ENCODE results near the gene ZNF296.

The ZNF296 gene

GRCh38 chr19:45102481-45102880 is 26.2 kb upstream of the ZNF296 start:
- DNase-seq = no peak

GRCh38 chr19:45101806-45102205 is 25.5 kb upstream of the ZNF296 start:
- DNase-seq = no peak

- DNase-seq = no peak
Measured at GRCh38 chr19:45100846-45101252, 24.6 kb upstream of the ZNF296 start.

- DNase-seq = no peak
Measured at GRCh38 chr19:45100201-45100600, 23.9 kb upstream of the ZNF296 start.

DNA sequence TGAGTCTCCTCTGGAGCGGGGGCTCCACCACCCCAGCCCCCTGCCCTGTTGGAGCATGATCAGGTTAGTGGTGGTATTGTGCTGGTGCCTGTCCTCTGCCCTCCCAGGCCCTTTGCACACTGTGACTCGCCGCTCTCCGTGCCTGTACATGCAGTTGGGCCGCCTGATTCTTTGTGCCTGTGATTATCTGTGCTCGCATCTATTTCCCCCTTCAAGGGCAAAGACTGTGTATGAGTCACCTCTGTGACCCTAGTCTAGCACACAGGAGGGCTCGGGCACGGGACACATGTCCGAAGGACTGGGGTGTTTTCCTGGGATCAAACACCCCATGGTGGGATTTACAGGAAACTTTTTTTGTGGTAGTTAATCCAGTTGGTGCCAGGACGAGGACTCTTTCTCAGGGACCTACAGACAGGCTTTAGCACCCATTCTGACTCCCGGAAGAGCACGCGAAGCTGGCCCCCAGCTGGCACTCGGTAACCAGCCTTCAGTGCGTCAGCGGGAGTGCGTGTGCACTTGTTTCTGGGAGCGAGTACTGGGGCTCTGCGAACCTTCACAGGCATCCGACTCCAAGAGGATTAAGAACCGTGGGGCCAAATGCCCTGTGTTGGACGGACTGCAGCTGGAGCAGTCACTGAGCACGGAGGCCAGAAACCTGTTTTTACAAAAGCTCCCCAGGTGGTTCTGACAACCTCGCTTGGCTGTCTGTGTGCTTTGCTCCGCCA is 23.4 kb upstream of the ZNF296 start:
- no peak for DNase-seq

GRCh38 chr19:45098521-45099466 is 22.5 kb upstream of the ZNF296 start:
- no peak for DNase-seq

DNA sequence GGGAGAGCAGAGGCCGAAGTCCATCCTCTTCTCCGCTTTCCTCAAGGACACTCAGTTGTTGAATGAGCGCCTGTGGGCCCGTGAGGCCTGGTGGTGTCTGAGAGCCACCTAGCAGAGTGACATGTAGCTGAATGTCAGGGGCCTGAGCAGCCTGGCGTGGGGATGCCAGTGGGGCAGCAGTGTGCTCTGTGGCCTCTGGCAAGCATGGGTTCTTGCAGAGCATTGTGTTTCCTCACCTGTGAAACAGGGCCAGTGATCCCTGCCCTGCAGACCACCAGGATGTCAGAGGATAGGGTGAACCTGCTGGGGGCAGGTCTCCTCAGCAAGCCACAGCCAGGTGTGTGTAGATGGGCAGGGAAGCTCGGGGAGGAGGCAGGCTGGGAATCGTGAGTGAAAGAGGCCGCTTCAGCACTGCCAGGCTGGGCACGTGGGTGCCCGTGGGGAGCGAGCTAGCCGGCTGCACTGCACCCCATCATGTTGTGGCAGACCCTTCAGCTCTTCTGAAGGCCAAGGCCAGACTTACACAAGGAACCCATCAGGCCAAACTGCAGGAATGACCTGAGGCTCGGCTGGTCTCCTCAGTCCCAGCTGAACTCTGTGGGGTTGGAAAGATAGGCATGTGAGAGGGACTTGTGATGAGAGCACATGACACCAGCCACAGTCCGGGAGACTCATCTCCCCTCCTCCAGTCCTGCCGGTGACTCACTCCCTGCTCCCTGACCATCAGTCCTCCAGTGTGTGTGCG is 21.7 kb upstream of the ZNF296 start:
- peak; percentile 80 for DNase-seq

DNA sequence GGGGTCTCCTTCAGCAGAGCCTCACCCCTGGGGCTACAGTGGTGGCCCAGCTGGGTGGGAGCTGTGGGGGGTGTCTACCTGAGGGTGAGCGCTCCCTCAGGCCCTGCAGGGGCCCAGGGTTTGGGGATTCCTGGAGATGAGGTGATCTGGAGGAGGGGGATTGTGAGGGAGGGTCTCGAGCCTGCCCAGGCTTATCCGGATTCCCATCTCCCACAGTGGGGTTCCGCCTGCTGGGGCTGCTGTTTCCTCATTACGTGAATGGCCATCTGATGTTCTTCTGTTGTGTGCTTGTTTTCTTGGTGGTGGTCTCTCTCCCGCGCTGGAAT is 21.1 kb upstream of the ZNF296 start:
- DNase-seq = no peak

DNA sequence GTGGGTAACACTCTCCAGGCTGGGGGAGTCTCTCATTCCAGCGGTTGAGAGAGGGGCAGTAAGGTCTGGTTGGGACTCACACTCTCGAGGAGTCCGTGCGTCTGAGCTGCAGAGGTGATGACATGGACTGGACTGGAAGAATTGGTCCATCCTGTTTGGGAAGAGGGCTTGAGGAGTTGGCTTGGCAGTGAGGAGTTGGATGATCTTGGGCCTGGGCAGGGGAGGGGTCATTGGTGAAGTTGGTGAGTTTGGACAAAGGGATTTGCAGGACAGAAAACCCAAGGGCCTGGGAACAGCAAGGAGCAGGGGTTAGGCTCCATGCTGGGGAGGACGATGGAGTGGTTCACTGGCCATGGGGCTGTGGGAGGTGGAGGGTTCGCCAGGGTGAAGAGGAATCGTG is 20.4 kb upstream of the ZNF296 start:
- no peak for DNase-seq

- DNase-seq = peak; percentile 25
Measured at GRCh38 chr19:45095496-45096413, 19.5 kb upstream of the ZNF296 start.

DNA sequence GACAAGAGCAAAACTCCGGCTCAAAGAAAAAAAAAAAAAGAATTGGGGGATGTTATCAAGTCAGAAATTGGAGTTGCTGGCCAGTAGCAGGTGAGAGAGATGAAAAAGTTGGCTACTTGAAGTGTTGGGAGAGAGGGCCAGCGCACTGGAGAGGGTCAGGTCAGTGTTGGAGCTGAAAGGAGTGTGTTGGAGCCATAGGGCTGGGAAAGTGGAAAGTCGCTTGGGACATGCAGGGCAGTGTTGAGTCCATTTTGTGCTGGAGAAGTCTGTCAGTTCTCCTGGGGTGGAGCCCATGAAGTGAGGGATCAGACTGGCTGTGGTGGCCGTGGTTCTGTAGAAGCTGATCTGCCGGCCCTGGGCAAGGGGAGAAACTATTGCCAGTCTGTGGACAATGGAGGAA is 18.4 kb upstream of the ZNF296 start:
- no peak for DNase-seq

DNA sequence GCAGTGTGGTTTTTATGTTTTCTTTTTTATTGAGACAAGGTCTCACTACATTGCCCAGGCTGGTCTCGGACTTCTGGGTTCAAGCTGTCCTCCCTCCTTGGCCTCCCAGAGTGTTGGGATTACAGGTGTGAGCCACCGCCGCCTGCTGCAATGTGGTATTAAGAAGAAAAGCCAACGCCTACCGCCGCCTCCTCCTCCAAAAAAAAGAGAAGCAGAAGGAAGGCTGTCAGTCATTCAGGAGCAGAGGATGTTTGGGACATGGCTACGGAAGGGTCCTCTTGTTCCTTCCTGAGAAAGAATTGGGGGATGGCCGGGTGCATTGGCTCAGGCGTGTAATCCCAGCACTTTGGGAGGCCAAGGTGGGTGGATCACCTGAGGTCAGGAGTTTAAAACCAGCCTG is 17.9 kb upstream of the ZNF296 start:
- DNase-seq = no peak

DNA sequence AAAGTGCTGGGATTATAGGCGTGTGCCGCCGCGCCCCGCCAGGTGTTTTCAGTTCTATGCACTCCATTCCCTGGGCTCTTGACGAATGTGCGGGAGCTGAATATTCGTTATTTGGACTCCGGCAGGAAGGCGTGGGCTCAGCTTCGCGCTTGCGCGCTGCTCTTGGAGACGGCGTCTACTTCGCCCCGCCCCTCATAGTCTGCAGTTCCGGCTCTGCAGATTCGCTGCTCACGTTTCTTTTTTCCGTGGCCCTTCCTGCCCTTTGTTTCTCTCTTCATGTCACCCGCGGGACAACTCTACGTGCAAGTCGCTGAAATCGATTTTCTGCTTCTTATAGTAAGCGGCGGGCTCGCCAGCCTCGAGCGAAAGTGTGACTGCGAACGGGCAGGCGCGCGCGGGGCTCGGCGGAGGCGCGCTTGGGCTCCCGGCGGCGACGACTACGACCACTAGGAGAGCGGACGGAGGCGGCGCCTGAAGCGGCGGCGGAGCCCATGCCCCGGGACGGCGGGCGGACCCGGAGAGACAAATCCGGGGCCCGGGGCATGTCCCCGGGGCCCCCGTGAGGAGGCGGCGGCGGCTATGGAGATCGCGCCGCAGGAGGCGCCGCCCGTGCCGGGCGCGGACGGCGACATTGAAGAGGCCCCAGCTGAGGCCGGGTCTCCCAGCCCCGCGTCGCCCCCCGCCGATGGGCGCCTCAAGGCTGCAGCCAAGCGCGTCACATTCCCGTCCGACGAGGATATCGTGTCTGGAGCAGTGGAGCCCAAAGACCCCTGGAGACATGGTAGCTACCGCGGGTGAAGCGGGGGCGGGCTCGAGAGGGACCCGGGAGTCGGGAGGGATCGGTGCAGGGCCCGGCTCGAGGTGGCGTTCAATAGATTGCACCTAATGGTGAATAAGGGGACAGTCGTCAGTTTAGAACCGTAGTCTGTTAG is 16.7 kb upstream of the ZNF296 start, which contains the start of gene PPP1R37:
TSS of gene PPP1R37 (plus strand) at position 433 of the 932 bp plus-strand sequence. CDS start at position 580, 147 bp downstream.
- DNase-seq = peak; percentile 96

- DNase-seq = peak; percentile 99
Measured at GRCh38 chr19:45091031-45091923, 15.0 kb upstream of the ZNF296 start.

DNA sequence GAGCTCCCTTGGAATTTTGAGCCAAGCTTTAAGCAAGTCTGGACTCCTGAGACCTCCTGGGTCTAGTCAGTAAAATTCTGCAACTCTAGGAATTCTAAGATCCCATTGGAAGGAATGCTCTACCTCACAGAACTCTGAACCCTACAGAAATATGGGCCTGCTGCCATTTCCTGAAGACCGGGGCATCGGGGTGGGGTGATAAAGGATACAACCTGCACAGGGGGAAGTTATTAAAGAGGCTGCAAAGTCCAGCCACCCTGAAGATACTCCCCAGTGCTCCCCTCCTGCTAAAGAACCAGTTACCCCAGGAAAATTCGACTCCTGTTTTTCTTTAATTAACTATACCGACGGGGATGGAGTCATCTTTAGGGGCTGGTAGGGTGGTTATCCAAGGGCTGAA is 14.3 kb upstream of the ZNF296 start:
- DNase-seq = no peak

- no peak for DNase-seq
Measured at GRCh38 chr19:45090034-45090433, 13.8 kb upstream of the ZNF296 start.

DNA sequence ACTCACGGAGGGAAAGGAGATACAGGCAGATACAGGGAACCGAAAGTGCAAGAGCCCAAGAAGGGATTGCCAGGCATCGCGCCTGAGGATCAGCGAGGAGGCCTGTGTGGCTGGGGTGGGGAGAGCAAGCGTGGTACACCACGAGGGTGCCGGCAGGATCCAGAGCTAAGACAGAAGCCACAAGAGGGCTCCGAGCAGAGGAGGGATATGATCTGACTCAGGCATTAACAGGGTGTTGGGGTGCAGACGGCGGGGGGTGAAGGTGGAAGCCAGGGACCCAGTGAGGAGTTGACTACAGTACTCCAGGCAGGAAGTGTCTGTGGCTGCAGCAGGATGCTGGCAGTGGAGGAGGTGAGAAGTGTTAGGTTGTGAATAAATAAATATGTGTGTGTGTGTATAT is 11.3 kb upstream of the ZNF296 start:
- DNase-seq = peak; percentile 95

DNA sequence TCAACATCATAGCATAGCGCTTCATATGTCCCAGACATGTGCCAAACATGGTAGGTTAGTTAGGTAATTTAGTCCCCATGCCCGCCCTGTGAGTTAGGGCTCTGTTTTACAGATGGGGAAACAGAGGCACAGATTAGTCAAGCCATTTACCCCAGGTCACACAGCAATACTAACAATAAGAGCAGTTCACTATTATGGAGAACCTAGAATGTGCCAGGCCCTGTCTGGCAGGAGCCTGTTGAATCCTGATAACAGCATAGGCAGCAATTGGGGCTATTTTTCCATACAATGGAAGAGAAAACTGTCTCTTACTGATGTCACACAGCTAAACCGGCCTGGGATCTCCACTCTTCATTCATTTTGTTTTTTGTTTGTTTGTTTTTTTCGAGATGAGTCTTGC is 10.2 kb upstream of the ZNF296 start:
- DNase-seq = no peak

GRCh38 chr19:45082170-45082569 is 5.9 kb upstream of the ZNF296 start:
- no peak for DNase-seq

DNA sequence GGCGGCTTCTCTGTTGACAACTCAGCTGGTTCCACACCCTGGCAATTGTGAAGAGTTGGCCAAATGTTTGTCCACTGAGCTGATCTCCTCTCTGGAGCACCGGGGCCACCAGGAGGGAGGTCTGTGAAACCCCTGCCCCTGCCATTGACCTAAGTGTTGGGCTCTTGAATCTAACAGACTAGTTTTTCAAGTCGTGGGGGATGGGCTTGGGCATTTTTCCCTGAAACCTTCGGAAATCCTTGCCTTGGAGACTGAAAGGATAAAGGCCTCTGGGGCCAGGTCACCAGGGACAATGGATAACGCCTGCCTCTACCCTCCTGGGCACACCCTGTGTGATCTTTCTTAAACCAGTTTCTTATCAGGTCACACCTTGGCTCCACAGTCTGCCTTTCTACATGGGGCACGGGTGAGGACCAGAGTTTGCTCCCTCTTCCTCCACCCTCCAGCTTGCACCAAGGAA is 3.7 kb upstream of the ZNF296 start:
- DNase-seq = no peak

Data from MV-4-11 (cell line).